ENCODE results near the gene MARS1. TPM values are rescaled to one million over a fixed set of nuclear protein-coding genes. Genes with fewer than 3 reads are reported as not detected.

Gene MARS1
- total and polyA plus RNA-seq, 2 experiments from 2014 or later: 117 to 147 TPM

- no peak for DNase-seq (ENCODE audit: low spot score)
- H3K36me3 ChIP-seq (replicated peaks; ENCODE audit: insufficient read depth, low read depth): no peaks in the 10 kb centered on the region
- H3K27ac ChIP-seq: no peak overlapping the region
- 100% methylated on average over 2 of the region's 2 CpGs for WGBS (ENCODE audit: low lambda C conversion rate, missing lambda C conversion rate)
- no peak overlapping the region for H3K4me3 ChIP-seq
- peaks cover 38% of the 10 kb centered on the region for H3K79me2 ChIP-seq
- peaks cover 8% of the 10 kb centered on the region for H3K4me1 ChIP-seq (ENCODE audit: insufficient read depth)
- H3K4me2 ChIP-seq: no peak overlapping the region
- TF ChIP-seq EZH2phosphoT487 (IDR thresholded peaks at IDR 0.05; ENCODE audit: low read depth, severe bottlenecking, unreplicated experiment) (no peak), EZH2 (IDR thresholded peaks at IDR 0.05; ENCODE audit: borderline replicate concordance) (no peak), CTCF (IDR thresholded peaks at IDR 0.05; ENCODE audit: poor library complexity) (no peak)
- no peaks in the 10 kb centered on the region for H3K9me3 ChIP-seq (ENCODE audit: low read depth)
- no peak overlapping the region for H2AFZ ChIP-seq
- H3K27me3 ChIP-seq: peaks cover 9% of the 10 kb centered on the region
- no peaks in the 10 kb centered on the region for H3K9me2 ChIP-seq (replicated peaks; ENCODE audit: insufficient read depth)
- peaks cover 11% of the 10 kb centered on the region for H4K20me1 ChIP-seq (ENCODE audit: insufficient read depth, poor library complexity, severe bottlenecking)
Measured at GRCh38 chr12:57543581-57543980, 55.7 kb downstream of the MARS1 start.

GRCh38 chr12:57545809-57546437 lies 58.1 kb downstream of the MARS1 start:
- Histone ChIP-seq H4K20me1 (ENCODE audit: insufficient read depth, poor library complexity, severe bottlenecking) (peaks cover 10% of the 10 kb centered on the region), H3K4me3 (peak overlapping the region; percentile 59), H2AFZ (no peak overlapping the region), H3K9me3 (ENCODE audit: low read depth) (no peaks in the 10 kb centered on the region), H3K79me2 (peaks cover 37% of the 10 kb centered on the region), H3K36me3 (replicated peaks; ENCODE audit: insufficient read depth, low read depth) (no peaks in the 10 kb centered on the region), H3K9me2 (replicated peaks; ENCODE audit: insufficient read depth) (no peaks in the 10 kb centered on the region), H3K27ac (peak overlapping the region; percentile 78), H3K4me2 (peak overlapping the region; percentile 84), H3K27me3 (peaks cover 32% of the 10 kb centered on the region), H3K4me1 (ENCODE audit: insufficient read depth) (peaks cover 12% of the 10 kb centered on the region)
- WGBS (ENCODE audit: low lambda C conversion rate, missing lambda C conversion rate): 71% methylated on average over 15 of the region's 15 CpGs
- peak; percentile 55 for DNase-seq (ENCODE audit: low spot score)
- TF ChIP-seq EZH2 (IDR thresholded peaks at IDR 0.05; ENCODE audit: borderline replicate concordance): no peak
- no peak for TF ChIP-seq CTCF (IDR thresholded peaks at IDR 0.05; ENCODE audit: poor library complexity)
- TF ChIP-seq EZH2phosphoT487 (IDR thresholded peaks at IDR 0.05; ENCODE audit: low read depth, severe bottlenecking, unreplicated experiment): no peak

- H3K27me3 ChIP-seq: peaks cover 40% of the 10 kb centered on the region
- H3K36me3 ChIP-seq (replicated peaks; ENCODE audit: insufficient read depth, low read depth): no peaks in the 10 kb centered on the region
- peaks cover 12% of the 10 kb centered on the region for H3K4me1 ChIP-seq (ENCODE audit: insufficient read depth)
- DNase-seq (ENCODE audit: low spot score): peak; percentile 97
- 1% methylated on average over 31 of the region's 56 CpGs for WGBS (ENCODE audit: low lambda C conversion rate, missing lambda C conversion rate)
- H3K4me3 ChIP-seq: peak within 1 kb of the TSS; percentile 59
- no peaks in the 10 kb centered on the region for H3K9me2 ChIP-seq (replicated peaks; ENCODE audit: insufficient read depth)
- peaks cover 33% of the 10 kb centered on the region for H3K79me2 ChIP-seq
- peak within 1 kb of the TSS; percentile 78 for H3K27ac ChIP-seq
- peak within 1 kb of the TSS; percentile 84 for H3K4me2 ChIP-seq
- H4K20me1 ChIP-seq (ENCODE audit: insufficient read depth, poor library complexity, severe bottlenecking): peaks cover 8% of the 10 kb centered on the region
- TF ChIP-seq CTCF (IDR thresholded peaks at IDR 0.05; ENCODE audit: poor library complexity) (peak; percentile 3), EZH2 (IDR thresholded peaks at IDR 0.05; ENCODE audit: borderline replicate concordance) (no peak)
- H2AFZ ChIP-seq: peak within 1 kb of the TSS; percentile 61
- H3K9me3 ChIP-seq (ENCODE audit: low read depth): no peaks in the 10 kb centered on the region
Measured at GRCh38 chr12:57546438-57547287, 58.8 kb downstream of the MARS1 start, which contains the start of gene DCTN2. Gene DCTN2, minus strand, starts transcription at chr12:57547192. Its CDS starts 129 bp downstream, at chr12:57547063.

Data from hepatocyte (in vitro differentiated cells).